RWPE2 (cell line): ENCODE data around the gene PGM3.
"Not testable (repeated sequence)": the region's sequence is repeated elsewhere in the genome, so short reads cannot be mapped to it uniquely, and the experiment has no call there.

Source experiments
- ATAC-seq: fragments of 200-7000 bp; cut with Tn5 transposase; 3 replicates; pipeline ENCODE4 v1.9.1; 2021; ENCODE audit warnings: low read depth
- DNase-seq: peaks from one replicate; pipeline ENCODE4 v3.0.0-alpha.2; 2020; ENCODE audit warnings: low spot score
- H3K27ac ChIP-seq: fragments of 450-650 bp; 2 replicates; pipeline ENCODE4 v1.5.1; 2017; ENCODE audit warnings: mild to moderate bottlenecking; ENCODE audit not compliant: poor library complexity, severe bottlenecking
- H3K27me3 ChIP-seq: fragments of 250-450 bp; sonication (Bioruptor Pico); 2 replicates; pipeline ENCODE4 v1.5.1; 2021; ENCODE audit warnings: mild to moderate bottlenecking, moderate library complexity; ENCODE audit not compliant: insufficient read depth, poor library complexity, severe bottlenecking
- H3K36me3 ChIP-seq: fragments of 250-450 bp; sonication (Bioruptor Pico); 2 replicates; pipeline ENCODE4 v1.5.1; 2020; ENCODE audit warnings: low read depth, mild to moderate bottlenecking, moderate library complexity
- H3K4me1 ChIP-seq: fragments of 250-450 bp; sonication (Bioruptor Pico); 2 replicates; pipeline ENCODE4 v1.5.1; 2021; ENCODE audit warnings: mild to moderate bottlenecking, moderate library complexity; ENCODE audit not compliant: insufficient read depth, poor library complexity, severe bottlenecking
- H3K4me3 ChIP-seq: fragments of 250-450 bp; sonication (Bioruptor Pico); 2 replicates; pipeline ENCODE4 v1.5.1; 2021; ENCODE audit warnings: mild to moderate bottlenecking, moderate library complexity; ENCODE audit not compliant: severe bottlenecking
- H3K9me3 ChIP-seq: fragments of 250-450 bp; sonication (Bioruptor Pico); 2 replicates; pipeline ENCODE4 v1.5.1; 2021; ENCODE audit warnings: mild to moderate bottlenecking, moderate library complexity; ENCODE audit not compliant: severe bottlenecking
- CTCF ChIP-seq: fragments of 450-650 bp; IDR thresholded peaks from one replicate; pipeline ENCODE4 v1.5.1; 2017; ENCODE audit warnings: mild to moderate bottlenecking, moderate library complexity; ENCODE audit not compliant: poor library complexity, severe bottlenecking

PGM3 gene

GRCh38 chr6:83193747-83194566 lies 892 bp upstream of the PGM3 start:
- Histone ChIP-seq H3K27me3 (no peaks in the 10 kb centered on the region), H3K4me1 (peaks cover 9% of the 10 kb centered on the region), H3K27ac (no peak overlapping the region), H3K4me3 (peak overlapping the region; percentile 89), H3K9me3 (no peaks in the 10 kb centered on the region), H3K36me3 (peaks cover 38% of the 10 kb centered on the region)
- peak; percentile 48 for ATAC-seq
- no peak for TF ChIP-seq CTCF
- DNase-seq, result no peak

- no peaks in the 10 kb centered on the region for H3K9me3 ChIP-seq
- peak overlapping the region; percentile 30 for H3K27ac ChIP-seq
- H3K27me3 ChIP-seq, result no peaks in the 10 kb centered on the region
- DNase-seq (no peak), ATAC-seq (peak; percentile 9; the same call in 2 of the 3 replicates)
- no peaks in the 10 kb centered on the region for H3K4me1 ChIP-seq
- H3K4me3 ChIP-seq, result peak overlapping the region; percentile 89
- H3K36me3 ChIP-seq, result peaks cover 54% of the 10 kb centered on the region
- TF ChIP-seq CTCF, result no peak
Measured at GRCh38 chr6:83192456-83192855, 609 bp downstream of the PGM3 start.

DNA sequence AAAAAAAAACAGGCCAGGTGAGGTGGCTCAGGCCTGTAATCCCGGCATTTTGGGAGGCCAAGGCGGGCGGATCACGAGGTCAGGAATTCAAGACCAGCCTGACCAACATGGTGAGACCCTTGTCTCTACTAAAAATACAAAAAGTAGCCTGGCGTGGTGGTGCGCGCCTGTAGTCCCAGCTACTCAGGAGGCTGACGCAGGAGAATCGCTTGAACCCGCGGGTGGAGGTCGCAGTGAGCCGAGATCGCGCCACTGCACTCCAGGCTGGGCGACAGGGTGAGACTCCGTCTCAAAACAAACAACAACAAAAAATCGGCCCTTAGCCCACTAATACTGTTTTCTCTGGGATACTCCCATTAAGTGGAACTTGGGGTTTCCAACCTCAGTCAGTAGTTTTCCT lies 1.1 kb downstream of the PGM3 start:
- H3K36me3 ChIP-seq, result peaks cover 58% of the 10 kb centered on the region
- not testable (repeated sequence) for DNase-seq, ATAC-seq

DNA sequence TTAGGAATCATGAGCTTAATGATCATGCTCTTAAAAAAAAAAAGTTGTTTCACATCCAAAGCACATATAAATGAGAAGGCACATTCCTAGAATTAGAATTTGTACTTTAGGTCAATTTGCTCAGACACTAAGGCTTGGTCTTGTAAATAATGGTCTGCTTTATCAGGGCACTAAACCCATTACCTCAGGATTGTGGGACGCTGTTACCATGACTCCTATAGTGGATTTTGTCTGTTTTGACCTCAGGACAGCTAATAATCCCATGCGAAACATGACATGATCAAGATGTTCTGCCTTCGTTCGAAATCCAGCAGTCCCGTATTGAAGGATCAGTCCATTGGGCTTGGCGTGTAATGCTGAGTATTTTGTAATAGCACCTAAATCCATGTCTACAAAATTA lies 2.4 kb downstream of the PGM3 start:
- Histone ChIP-seq H3K4me3 (no peak overlapping the region), H3K27ac (no peak overlapping the region), H3K4me1 (no peaks in the 10 kb centered on the region), H3K9me3 (no peaks in the 10 kb centered on the region), H3K27me3 (no peaks in the 10 kb centered on the region), H3K36me3 (peaks cover 63% of the 10 kb centered on the region)
- ATAC-seq, result no peak
- TF ChIP-seq CTCF, result no peak
- no peak for DNase-seq

More for the DNA sequence above, 1.1 kb downstream of the PGM3 start:
- not testable (repeated sequence) for H3K4me1 ChIP-seq, H3K27me3 ChIP-seq, H3K9me3 ChIP-seq, H3K27ac ChIP-seq
- H3K4me3 ChIP-seq, result peak overlapping the region; percentile 89

GRCh38 chr6:83188501-83188900 lies 4.6 kb downstream of the PGM3 start:
- Histone ChIP-seq H3K36me3 (peaks cover 74% of the 10 kb centered on the region), H3K4me3 (no peak overlapping the region), H3K9me3 (no peaks in the 10 kb centered on the region), H3K4me1 (peaks cover 10% of the 10 kb centered on the region), H3K27me3 (no peaks in the 10 kb centered on the region), H3K27ac (no peak overlapping the region)
- ATAC-seq, result no peak
- no peak for DNase-seq
- no peak for TF ChIP-seq CTCF
